ENCODE data around the gene ANKRD1.
"Not testable (repeated sequence)": the region's sequence is repeated elsewhere in the genome, so short reads cannot be mapped to it uniquely, and the experiment has no call there.

ANKRD1 gene

GRCh38 chr10:90880059-90880719, 40.7 kb downstream of the ANKRD1 start:
- peak; percentile 59 for TF ChIP-seq CTCF (IDR thresholded peaks at IDR 0.05; ENCODE audit: low read depth, low read length)
- not testable (repeated sequence) for H3K4me2 ChIP-seq (ENCODE audit: low read length); H3K4me1 ChIP-seq (ENCODE audit: low read length); H3K9ac ChIP-seq (ENCODE audit: low read length); H3K27me3 ChIP-seq (ENCODE audit: low read depth, low read length); H3K27ac ChIP-seq (ENCODE audit: low read length); H4K20me1 ChIP-seq (ENCODE audit: insufficient read depth, low read length); H3K79me2 ChIP-seq (ENCODE audit: low read length); H3K4me3 ChIP-seq (ENCODE audit: low read length); H2AFZ ChIP-seq (ENCODE audit: low read depth, low read length); H3K9me3 ChIP-seq (ENCODE audit: insufficient read depth, low read length)
- peaks cover 30% of the 10 kb centered on the region for H3K36me3 ChIP-seq (replicated peaks; ENCODE audit: low read depth, low read length)

GRCh38 chr10:90879062-90879461, 41.8 kb downstream of the ANKRD1 start:
- Histone ChIP-seq H3K79me2 (ENCODE audit: low read length) (peaks cover 6% of the 10 kb centered on the region), H3K4me2 (ENCODE audit: low read length) (no peak overlapping the region), H3K9me3 (ENCODE audit: insufficient read depth, low read length) (no peaks in the 10 kb centered on the region), H2AFZ (ENCODE audit: low read depth, low read length) (no peak overlapping the region), H3K9ac (ENCODE audit: low read length) (no peak overlapping the region), H3K4me3 (ENCODE audit: low read length) (no peak overlapping the region), H3K36me3 (replicated peaks; ENCODE audit: low read depth, low read length) (peaks cover 27% of the 10 kb centered on the region), H3K27me3 (ENCODE audit: low read depth, low read length) (no peaks in the 10 kb centered on the region), H3K4me1 (ENCODE audit: low read length) (peaks cover 7% of the 10 kb centered on the region), H4K20me1 (ENCODE audit: insufficient read depth, low read length) (peaks cover 8% of the 10 kb centered on the region), H3K27ac (ENCODE audit: low read length) (no peak overlapping the region)
- TF ChIP-seq EZH2phosphoT487 (IDR thresholded peaks at IDR 0.05; ENCODE audit: low read depth) (no peak), CTCF (IDR thresholded peaks at IDR 0.05; ENCODE audit: low read depth, low read length) (no peak)

GRCh38 chr10:90872648-90873020, 48.3 kb downstream of the ANKRD1 start:
- Histone ChIP-seq H3K27ac (ENCODE audit: low read length) (no peak overlapping the region), H2AFZ (ENCODE audit: low read depth, low read length) (no peak overlapping the region), H3K4me3 (ENCODE audit: low read length) (peak overlapping the region; percentile 93), H3K36me3 (replicated peaks; ENCODE audit: low read depth, low read length) (peaks cover 14% of the 10 kb centered on the region), H3K4me1 (ENCODE audit: low read length) (peaks cover 25% of the 10 kb centered on the region), H3K9ac (ENCODE audit: low read length) (peak overlapping the region; percentile 80), H3K79me2 (ENCODE audit: low read length) (peaks cover 29% of the 10 kb centered on the region), H3K4me2 (ENCODE audit: low read length) (peak overlapping the region; percentile 87), H3K27me3 (ENCODE audit: low read depth, low read length) (no peaks in the 10 kb centered on the region), H3K9me3 (ENCODE audit: insufficient read depth, low read length) (no peaks in the 10 kb centered on the region), H4K20me1 (ENCODE audit: insufficient read depth, low read length) (peaks cover 9% of the 10 kb centered on the region)
- TF ChIP-seq CTCF (IDR thresholded peaks at IDR 0.05; ENCODE audit: low read depth, low read length) (no peak), EZH2phosphoT487 (IDR thresholded peaks at IDR 0.05; ENCODE audit: low read depth) (no peak)

GRCh38 chr10:90871766-90872647, 48.9 kb downstream of the ANKRD1 start, which contains the start of gene RPP30:
Gene RPP30, plus strand, starts transcription at chr10:90871974. Its CDS starts 13 bp downstream, at chr10:90871987.
- peaks cover 9% of the 10 kb centered on the region for H4K20me1 ChIP-seq (ENCODE audit: insufficient read depth, low read length)
- peak within 1 kb of the TSS; percentile 53 for H3K27ac ChIP-seq (ENCODE audit: low read length)
- peaks cover 25% of the 10 kb centered on the region for H3K4me1 ChIP-seq (ENCODE audit: low read length)
- TF ChIP-seq EZH2phosphoT487 (IDR thresholded peaks at IDR 0.05; ENCODE audit: low read depth): no peak
- no peak for TF ChIP-seq CTCF (IDR thresholded peaks at IDR 0.05; ENCODE audit: low read depth, low read length)
- peak within 1 kb of the TSS; percentile 87 for H3K4me2 ChIP-seq (ENCODE audit: low read length)
- peak within 1 kb of the TSS; percentile 90 for H2AFZ ChIP-seq (ENCODE audit: low read depth, low read length)
- H3K9ac ChIP-seq (ENCODE audit: low read length): peak within 1 kb of the TSS; percentile 80
- H3K4me3 ChIP-seq (ENCODE audit: low read length): peak within 1 kb of the TSS; percentile 93
- H3K79me2 ChIP-seq (ENCODE audit: low read length): peaks cover 29% of the 10 kb centered on the region
- H3K9me3 ChIP-seq (ENCODE audit: insufficient read depth, low read length): no peaks in the 10 kb centered on the region
- H3K27me3 ChIP-seq (ENCODE audit: low read depth, low read length): no peaks in the 10 kb centered on the region
- peaks cover 10% of the 10 kb centered on the region for H3K36me3 ChIP-seq (replicated peaks; ENCODE audit: low read depth, low read length)

All from OCI-LY3 (cell line).